Lower leg skin (tissue), 4 donors: ENCODE measurements around the gene SORCS1. TPM values are rescaled to one million over a fixed set of nuclear protein-coding genes. Genes with fewer than 3 reads are reported as not detected.

Source experiments
- DNase-seq, 2 donors: peaks; one replicate each; pipeline ENCODE4 v3.0.0-alpha.2; 2019; ENCODE audit warnings: low spot score in 2 of 2
- H3K4me3 ChIP-seq: fragments of 200-600 bp; sonication (generic); 2 replicates; pipeline ENCODE4 v1.5.1; 2017; ENCODE audit warnings: mild to moderate bottlenecking, low read depth; ENCODE audit not compliant: poor library complexity, severe bottlenecking
- CTCF ChIP-seq, 3 donors: fragments of 450-650 bp; IDR thresholded peaks; one replicate each; pipeline ENCODE4 v1.5.1; 2016; ENCODE audit warnings: antibody characterized with exemption in 3 of 3, mild to moderate bottlenecking in 3 of 3, moderate library complexity in 2 of 3
- POLR2A ChIP-seq, 2 donors: fragments of 450-650 bp; IDR thresholded peaks; one replicate each; pipeline ENCODE4 v1.6.1; 2016 to 2017; ENCODE audit warnings: antibody characterized with exemption in 2 of 2, mild to moderate bottlenecking in 1 of 2, moderate library complexity in 1 of 2
- WGBS, 2 donors: methylation state at CpG; one replicate each; pipeline ENCODE4 v1.1.5; 2018; 5-methylcytosine and 5-hydroxymethylcytosine counted together
- intact Hi-C: fragments of 100-400 bp; cut with DNase I; formaldehyde crosslinking; loops from one replicate; pipeline ENCODE4 v1.15.0; 2023; ENCODE audit warnings: low total_unique reads
- total RNA-seq, 4 donors: library from RNA; depleted of rRNA; stranded (reverse); fragments of >200 nt; gene quantifications; one replicate each; pipeline ENCODE4 v1.1.0, GENCODE V29; 2016

SORCS1 gene
- total RNA-seq, 4 donors from 2014 or later = 2.2 to 5.3 (median 2.9) TPM

- H3K4me3 ChIP-seq = no peak overlapping the region
- intact Hi-C loops = no loop called here
- WGBS, 2 donors = 44 to 45% methylated on average over 2 of the region's 2 CpGs
- DNase-seq = no peak
- no peak for TF ChIP-seq POLR2A (IDR thresholded peaks at IDR 0.05)
- no peak for TF ChIP-seq CTCF (IDR thresholded peaks at IDR 0.05)
These were observed 393.4 kb downstream of the SORCS1 start for GRCh38 chr10:106771154-106771553.

GRCh38 chr10:106768204-106768603, 396.3 kb downstream of the SORCS1 start:
- no peak for DNase-seq
- TF ChIP-seq POLR2A (IDR thresholded peaks at IDR 0.05) = no peak
- TF ChIP-seq CTCF (IDR thresholded peaks at IDR 0.05) = no peak
- no peak overlapping the region for H3K4me3 ChIP-seq
- intact Hi-C loops = no loop called here

- no peak for TF ChIP-seq POLR2A (IDR thresholded peaks at IDR 0.05)
- TF ChIP-seq CTCF (IDR thresholded peaks at IDR 0.05) = no peak
- 72 to 85% methylated on average over 7 of the region's 7 CpGs for WGBS, 2 donors
These were observed 398.6 kb downstream of the SORCS1 start for GRCh38 chr10:106765928-106766327.

GRCh38 chr10:106765241-106765754, 399.2 kb downstream of the SORCS1 start:
- no peak overlapping the region for H3K4me3 ChIP-seq
- 81 to 86% methylated on average over 1 of the region's 1 CpG for WGBS, 2 donors
- DNase-seq = no peak
- intact Hi-C loops = no loop called here
- TF ChIP-seq POLR2A (IDR thresholded peaks at IDR 0.05) (no peak), CTCF (IDR thresholded peaks at IDR 0.05) (no peak)

More at GRCh38 chr10:106765928-106766327, 398.6 kb downstream of the SORCS1 start:
- intact Hi-C loops = no loop called here
- no peak for DNase-seq
- no peak overlapping the region for H3K4me3 ChIP-seq

- H3K4me3 ChIP-seq = no peak overlapping the region
- DNase-seq = no peak
- TF ChIP-seq CTCF (IDR thresholded peaks at IDR 0.05) (no peak), POLR2A (IDR thresholded peaks at IDR 0.05) (no peak)
- 73 to 75% methylated on average over 6 of the region's 6 CpGs for WGBS, 2 donors
- intact Hi-C loops = no loop called here
These were observed 400.1 kb downstream of the SORCS1 start for GRCh38 chr10:106764360-106764759.

- intact Hi-C loops = no loop called here
- DNase-seq = no peak
- H3K4me3 ChIP-seq = no peak overlapping the region
- 49 to 51% methylated on average over 4 of the region's 4 CpGs for WGBS, 2 donors
- TF ChIP-seq CTCF (IDR thresholded peaks at IDR 0.05) = no peak
- no peak for TF ChIP-seq POLR2A (IDR thresholded peaks at IDR 0.05)
These were observed 402.6 kb downstream of the SORCS1 start for GRCh38 chr10:106761906-106762305.
